ENCODE measurements around the gene CHST8. TPM values are rescaled to one million over a fixed set of nuclear protein-coding genes. Genes with fewer than 3 reads are reported as not detected.
"Not testable (repeated sequence)": the region's sequence is repeated elsewhere in the genome, so short reads cannot be mapped to it uniquely, and the experiment has no call there.

The CHST8 gene
- total RNA-seq, 2 experiments from 2014 or later: not detected

GRCh38 chr19:33818411-33818810 lies 196.7 kb downstream of the CHST8 start:
- H3K27ac ChIP-seq (ENCODE audit: low read depth in 1 of 2, low read length in 2 of 2): no peak overlapping the region
- H3K4me1 ChIP-seq (ENCODE audit: insufficient read depth, low read length): peaks cover 34% of the 10 kb centered on the region
- H3K27me3 ChIP-seq (ENCODE audit: control insufficient read depth in 1 of 2, insufficient read depth in 2 of 2, low read length in 2 of 2): no peaks in the 10 kb centered on the region
- H3K36me3 ChIP-seq (ENCODE audit: insufficient read depth, low read length): no peaks in the 10 kb centered on the region
- ChIA-PET CTCF (interaction anchor here (1.2 to 1.5 kb wide), 2 partner anchors 23 to 40 kb away, joined by 3 to 8 read pairs; no protein-coding TSS in a partner anchor), POLR2A (no interaction called here)
- H3K9me3 ChIP-seq (ENCODE audit: control insufficient read depth in 1 of 2, insufficient read depth in 1 of 2, low read length in 2 of 2): no peaks in the 10 kb centered on the region
- no peak overlapping the region for H3K27ac Mint-ChIP-seq
- H3K9me3 Mint-ChIP-seq: no peaks in the 10 kb centered on the region
- DNase-seq (no peak), ATAC-seq (ENCODE audit: poor library complexity) (no peak)
- no peak for TF ChIP-seq CTCF (IDR thresholded peaks at IDR 0.05)
- intact Hi-C loops (cut with DNase I, micrococcal nuclease): no loop called here
- H3K4me1 Mint-ChIP-seq (ENCODE audit: low read depth): peaks cover 5% of the 10 kb centered on the region
- peaks cover 35% of the 10 kb centered on the region for H3K27me3 Mint-ChIP-seq
- peak overlapping the region; percentile 3 for H3K4me3 Mint-ChIP-seq
- H3K4me3 ChIP-seq (ENCODE audit: low read length): no peak overlapping the region
- no peaks in the 10 kb centered on the region for H3K36me3 Mint-ChIP-seq (ENCODE audit: low read depth)

- intact Hi-C loops (cut with DNase I, micrococcal nuclease); H3K27ac Mint-ChIP-seq; H3K36me3 Mint-ChIP-seq (ENCODE audit: low read depth); H3K27me3 ChIP-seq (ENCODE audit: control insufficient read depth in 1 of 2, insufficient read depth in 2 of 2, low read length in 2 of 2); H3K4me3 ChIP-seq (ENCODE audit: low read length); ATAC-seq (ENCODE audit: poor library complexity); H3K9me3 ChIP-seq (ENCODE audit: control insufficient read depth in 1 of 2, insufficient read depth in 1 of 2, low read length in 2 of 2); H3K27ac ChIP-seq (ENCODE audit: low read depth in 1 of 2, low read length in 2 of 2); DNase-seq; H3K36me3 ChIP-seq (ENCODE audit: insufficient read depth, low read length); H3K4me1 Mint-ChIP-seq (ENCODE audit: low read depth); H3K9me3 Mint-ChIP-seq: not testable (repeated sequence)
- H3K4me1 ChIP-seq (ENCODE audit: insufficient read depth, low read length): peaks cover 34% of the 10 kb centered on the region
- Mint-ChIP-seq H3K4me3 (peak overlapping the region; percentile 76), H3K27me3 (peaks cover 33% of the 10 kb centered on the region)
- CTCF ChIA-PET: interaction anchor here (1.2 to 1.5 kb wide), 2 partner anchors 24 to 41 kb away, joined by 3 to 8 read pairs; no protein-coding TSS in a partner anchor
- POLR2A ChIA-PET: interaction anchor here (1.5 kb wide), 1 partner anchor 21 kb away, joined by 4 read pairs; no protein-coding TSS in a partner anchor
These were observed 197.3 kb downstream of the CHST8 start for GRCh38 chr19:33819078-33819477.

GRCh38 chr19:33819506-33819879 lies 197.7 kb downstream of the CHST8 start:
- intact Hi-C loops (cut with DNase I, micrococcal nuclease): no loop called here
- ChIA-PET POLR2A (interaction anchor here (0.6 to 1.5 kb wide), 2 partner anchors 22 to 643 kb away, joined by 4 read pairs; no protein-coding TSS in a partner anchor), CTCF (interaction anchor here (1.2 to 1.5 kb wide), 2 partner anchors 25 to 42 kb away, joined by 3 to 8 read pairs; no protein-coding TSS in a partner anchor)
- no peaks in the 10 kb centered on the region for H3K27me3 ChIP-seq (ENCODE audit: control insufficient read depth in 1 of 2, insufficient read depth in 2 of 2, low read length in 2 of 2)
- H3K9me3 Mint-ChIP-seq: no peaks in the 10 kb centered on the region
- no peak overlapping the region for H3K27ac Mint-ChIP-seq
- H3K4me3 Mint-ChIP-seq: peak overlapping the region; percentile 76
- H3K4me3 ChIP-seq (ENCODE audit: low read length): peak overlapping the region; percentile 58
- peaks cover 5% of the 10 kb centered on the region for H3K4me1 Mint-ChIP-seq (ENCODE audit: low read depth)
- H3K36me3 Mint-ChIP-seq (ENCODE audit: low read depth): no peaks in the 10 kb centered on the region
- H3K36me3 ChIP-seq (ENCODE audit: insufficient read depth, low read length): no peaks in the 10 kb centered on the region
- no peaks in the 10 kb centered on the region for H3K9me3 ChIP-seq (ENCODE audit: control insufficient read depth in 1 of 2, insufficient read depth in 1 of 2, low read length in 2 of 2)
- DNase-seq (no peak), ATAC-seq (ENCODE audit: poor library complexity) (no peak)
- peaks cover 34% of the 10 kb centered on the region for H3K4me1 ChIP-seq (ENCODE audit: insufficient read depth, low read length)
- TF ChIP-seq CTCF (IDR thresholded peaks at IDR 0.05): no peak
- H3K27ac ChIP-seq (ENCODE audit: low read depth in 1 of 2, low read length in 2 of 2): peak overlapping the region in 1 of 2 donors; percentile 40
- peaks cover 29% of the 10 kb centered on the region for H3K27me3 Mint-ChIP-seq

Measured in CD4-positive, alpha-beta T cell (primary cell).